Measurements from ENCODE around the gene OCSTAMP. TPM values are rescaled to one million over a fixed set of nuclear protein-coding genes. Genes with fewer than 3 reads are reported as not detected.

OCSTAMP gene
- total and polyA plus RNA-seq, 2 donors (not counting 3 experiments of a cell fraction or from before 2014, with no cell fraction given): not detected

DNA sequence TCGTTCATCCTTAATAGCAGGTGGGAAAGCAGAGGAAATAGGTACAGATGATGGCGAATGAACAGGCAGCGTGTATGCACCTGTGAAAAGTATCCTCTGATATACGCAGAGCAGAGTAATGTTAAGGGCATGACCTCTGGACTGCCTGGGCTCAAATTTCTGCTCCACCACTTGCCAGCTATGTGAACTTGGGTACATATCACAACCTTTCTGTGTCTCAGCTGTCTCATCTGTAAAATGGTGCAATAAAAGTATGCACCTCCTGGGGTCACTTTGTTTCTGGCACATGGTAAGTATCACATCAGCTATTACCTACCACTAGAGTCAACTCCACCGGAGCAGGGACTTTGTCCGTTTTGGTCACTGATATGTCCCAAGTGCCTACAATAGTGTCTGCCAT, 2.5 kb downstream of the OCSTAMP start:
- no peak overlapping the region for H3K27ac ChIP-seq (ENCODE audit: insufficient read depth, low read depth, low read length)
- no peak overlapping the region for H2AFZ ChIP-seq (ENCODE audit: low read depth, low read length)
- no peaks in the 10 kb centered on the region for H3K36me3 ChIP-seq (ENCODE audit: control insufficient read depth in 2 of 2, extremely low read depth in 1 of 2, insufficient read depth in 2 of 2, low read length in 2 of 2)
- POLR2A ChIA-PET: no interaction called here
- H3K9me1 ChIP-seq (replicated peaks; ENCODE audit: control insufficient read depth, extremely low read depth, insufficient read depth, low read length): no peaks in the 10 kb centered on the region
- no peak for TF ChIP-seq POLR2A (IDR thresholded peaks at IDR 0.05; ENCODE audit: low read depth, low read length)
- TF ChIP-seq GATA2 (IDR thresholded peaks at IDR 0.05; ENCODE audit: insufficient read depth, insufficient read length, low read depth, low read length): no peak
- no peak for TF ChIP-seq FOS (IDR thresholded peaks at IDR 0.05; ENCODE audit: borderline replicate concordance, insufficient read depth, low read length)
- TF ChIP-seq JUN (IDR thresholded peaks at IDR 0.05; ENCODE audit: borderline replicate concordance, insufficient read depth, insufficient read length, low read depth): no peak
- TF ChIP-seq POLR2AphosphoS5 (IDR thresholded peaks at IDR 0.05; ENCODE audit: insufficient read depth, low read depth, low read length): no peak
- TF ChIP-seq MYC (IDR thresholded peaks at IDR 0.05; ENCODE audit: low read depth, low read length): no peak
- TF ChIP-seq CTCF (IDR thresholded peaks at IDR 0.05; ENCODE audit: extremely low read depth in 1 of 2, insufficient read depth in 1 of 2, low read depth in 1 of 2, low read length in 2 of 2): no peak
- TF ChIP-seq EZH2 (IDR thresholded peaks at IDR 0.05; ENCODE audit: borderline replicate concordance, low read depth, low read length, severe bottlenecking): no peak
- no peak for TF ChIP-seq MAX (IDR thresholded peaks at IDR 0.05; ENCODE audit: insufficient read depth, insufficient read length)
- intact Hi-C loops (cut with micrococcal nuclease): no loop called here
- DNase-seq (ENCODE audit: low read depth, low spot score) (no peak), FAIRE-seq (no peak)
- H3K4me3 ChIP-seq (replicated peaks in 1 of 3; ENCODE audit: insufficient read depth in 1 of 3, low read depth in 1 of 3, low read length in 3 of 3): no peak overlapping the region
- H3K9me3 ChIP-seq (replicated peaks; ENCODE audit: control insufficient read depth, insufficient read depth, low read length): no peaks in the 10 kb centered on the region
- CTCF ChIA-PET: no interaction called here
- no peaks in the 10 kb centered on the region for H4K20me1 ChIP-seq (replicated peaks; ENCODE audit: control insufficient read depth, extremely low read depth, insufficient read depth, low read length)
- H3K4me2 ChIP-seq (ENCODE audit: insufficient read depth, low read length): no peak overlapping the region
- no peaks in the 10 kb centered on the region for H3K79me2 ChIP-seq (ENCODE audit: control insufficient read depth, insufficient read depth, low read length)
- no peaks in the 10 kb centered on the region for H3K27me3 ChIP-seq (ENCODE audit: control insufficient read depth in 2 of 2, insufficient read depth in 2 of 2, low read length in 2 of 2)
- H3K9ac ChIP-seq (replicated peaks; ENCODE audit: extremely low read depth, insufficient read depth, low read length): no peak overlapping the region
- H3K4me1 ChIP-seq (ENCODE audit: control insufficient read depth, extremely low read depth, insufficient read depth, low read length): no peaks in the 10 kb centered on the region
- no TSS peak for BruUV-seq (replicated peaks)
- dilution Hi-C loops (cut with MboI; ENCODE audit: extremely low pct_ligation_motif_present, low sequenced_read_pairs): no loop called here

Measured in endothelial cell of umbilical vein (primary cell).